Thyroid gland (tissue), 4 donors: ENCODE results near the gene SLC25A46. TPM values are rescaled to one million over a fixed set of nuclear protein-coding genes. Genes with fewer than 3 reads are reported as not detected.
"Not testable (repeated sequence)": the region's sequence is repeated elsewhere in the genome, so short reads cannot be mapped to it uniquely, and the experiment has no call there.

Source experiments
- DNase-seq, 2 donors: peaks; one replicate each; pipeline ENCODE4 v3.0.0-alpha.2; 2019
- H3K27ac ChIP-seq, 3 donors: fragments of 200-600 bp; sonication (generic); 1 replicate in 2 of 3; 2 replicates in 1 of 3; pipeline ENCODE4 v1.5.1; 2016 to 2019; ENCODE audit warnings: mild to moderate bottlenecking in 1 of 3, moderate library complexity in 1 of 3
- H3K27me3 ChIP-seq: fragments of 200-600 bp; sonication (generic); one replicate; pipeline ENCODE4 v1.5.1; 2019
- H3K36me3 ChIP-seq, 2 donors: fragments of 200-600 bp; sonication (generic); one replicate each; pipeline ENCODE4 v1.5.1; 2016 to 2019
- H3K4me1 ChIP-seq, 2 donors: fragments of 200-600 bp; sonication (generic); one replicate each; pipeline ENCODE4 v1.5.1; 2017 to 2019
- H3K4me3 ChIP-seq, 3 donors: fragments of 200-600 bp; sonication (generic); replicated peaks in 1 of 3; 1 replicate in 2 of 3; 2 replicates in 1 of 3; pipeline ENCODE4 v1.5.1; 2016; ENCODE audit warnings: mild to moderate bottlenecking in 1 of 3
- H3K9me3 ChIP-seq: fragments of 200-600 bp; sonication (generic); one replicate; pipeline ENCODE4 v1.5.1; 2017
- CTCF ChIP-seq, 6 experiments: fragments of 200-600 bp in 3 of 6; fragments of 450-650 bp in 3 of 6; sonication (generic) in 3 of 6; IDR thresholded peaks; one replicate each; pipeline ENCODE4 v1.5.1; 2016 to 2019; ENCODE audit warnings: antibody characterized with exemption in 6 of 6, mild to moderate bottlenecking in 2 of 6, inconsistent platforms in 1 of 6, moderate library complexity in 1 of 6
- POLR2A ChIP-seq, 2 donors: fragments of 450-650 bp; IDR thresholded peaks; one replicate each; pipeline ENCODE4 v1.6.1; 2017; ENCODE audit warnings: antibody characterized with exemption in 2 of 2, mild to moderate bottlenecking in 2 of 2, moderate library complexity in 1 of 2
- WGBS, 2 donors: methylation state at CpG; one replicate each; pipeline ENCODE4 v1.1.5; 2017; 5-methylcytosine and 5-hydroxymethylcytosine counted together
- intact Hi-C: fragments of 100-400 bp; cut with DNase I; formaldehyde crosslinking; loops from one replicate; pipeline ENCODE4 v1.15.1; 2023
- total RNA-seq, 4 donors: library from RNA; depleted of rRNA; stranded (reverse); fragments of >200 nt; gene quantifications; one replicate each; pipeline ENCODE4 v1.2.3, GENCODE V29; 2016

Gene SLC25A46
- 10 to 100 TPM; 64.1 to 79.6 (median 66.8) TPM for total RNA-seq

GRCh38 chr5:110738812-110739651 lies at the start of gene SLC25A46:
Gene SLC25A46 (plus strand): TSS chr5:110739007. CDS start chr5:110739120, 113 bp downstream.
- peaks cover 4 to 9% of the 10 kb centered on the region in 2 donors for H3K4me1 ChIP-seq
- 1% methylated on average over 41 to 47 of the region's 62 CpGs for WGBS, 2 donors
- intact Hi-C loops = no loop called here
- TF ChIP-seq POLR2A (IDR thresholded peaks at IDR 0.05) (peak in 1 of 2 donors; percentile 69), CTCF (IDR thresholded peaks at IDR 0.05) (no peak)
- peak within 1 kb of the TSS; percentile 44 to 76 (median 50) for H3K27ac ChIP-seq
- no peaks in the 10 kb centered on the region for H3K9me3 ChIP-seq
- peak; percentile 83 to 86 for DNase-seq
- H3K27me3 ChIP-seq = no peaks in the 10 kb centered on the region
- peak within 1 kb of the TSS; percentile 77 to 100 (median 92) for H3K4me3 ChIP-seq
- no peaks in the 10 kb centered on the region for H3K36me3 ChIP-seq

GRCh38 chr5:110690587-110690986 lies 48.2 kb upstream of the SLC25A46 start:
- H3K9me3 ChIP-seq, H3K27me3 ChIP-seq, H3K36me3 ChIP-seq, intact Hi-C loops, H3K27ac ChIP-seq, H3K4me1 ChIP-seq, H3K4me3 ChIP-seq, DNase-seq: not testable (repeated sequence)
- 89 to 96% methylated on average over 1 of the region's 1 CpG for WGBS, 2 donors

GRCh38 chr5:110692669-110693068 lies 46.1 kb upstream of the SLC25A46 start:
- H3K36me3 ChIP-seq, intact Hi-C loops, DNase-seq: not testable (repeated sequence)

GRCh38 chr5:110702300-110702699 lies 36.5 kb upstream of the SLC25A46 start:
- Histone ChIP-seq H3K27me3 (no peaks in the 10 kb centered on the region), H3K4me3 (no peak overlapping the region), H3K27ac (no peak overlapping the region), H3K36me3 (no peaks in the 10 kb centered on the region), H3K4me1 (peaks cover 7% of the 10 kb centered on the region in 2 donors), H3K9me3 (no peaks in the 10 kb centered on the region)
- DNase-seq = no peak
- no peak for TF ChIP-seq CTCF (IDR thresholded peaks at IDR 0.05)
- TF ChIP-seq POLR2A (IDR thresholded peaks at IDR 0.05) = no peak
- WGBS, 2 donors = 68 to 78% methylated on average over 1 of the region's 1 CpG
- intact Hi-C loops = no loop called here

More at GRCh38 chr5:110692669-110693068, 46.1 kb upstream of the SLC25A46 start:
- not testable (repeated sequence) for H3K9me3 ChIP-seq, H3K27ac ChIP-seq, H3K4me1 ChIP-seq, H3K4me3 ChIP-seq, H3K27me3 ChIP-seq
- WGBS, 2 donors = 40 to 67% methylated on average over 4 to 5 of the region's 5 CpGs

- Histone ChIP-seq H3K27me3 (no peaks in the 10 kb centered on the region), H3K27ac (no peak overlapping the region), H3K4me1 (peaks cover 7% of the 10 kb centered on the region in 2 donors), H3K36me3 (no peaks in the 10 kb centered on the region), H3K4me3 (no peak overlapping the region), H3K9me3 (no peaks in the 10 kb centered on the region)
- intact Hi-C loops = no loop called here
- DNase-seq = no peak
- WGBS, 2 donors = 59 to 76% methylated on average over 3 of the region's 3 CpGs
- TF ChIP-seq CTCF (IDR thresholded peaks at IDR 0.05) = no peak
- TF ChIP-seq POLR2A (IDR thresholded peaks at IDR 0.05) = no peak
Observed at GRCh38 chr5:110702704-110703103, 36.1 kb upstream of the SLC25A46 start.

GRCh38 chr5:110703481-110703880 lies 35.3 kb upstream of the SLC25A46 start:
- TF ChIP-seq POLR2A (IDR thresholded peaks at IDR 0.05) (no peak), CTCF (IDR thresholded peaks at IDR 0.05) (no peak)
- H3K4me3 ChIP-seq = no peak overlapping the region
- 63 to 72% methylated on average over 2 of the region's 2 CpGs for WGBS, 2 donors
- H3K9me3 ChIP-seq = no peaks in the 10 kb centered on the region
- DNase-seq = no peak
- H3K27ac ChIP-seq = no peak overlapping the region
- peaks cover 7% of the 10 kb centered on the region in 2 donors for H3K4me1 ChIP-seq
- H3K36me3 ChIP-seq = no peaks in the 10 kb centered on the region
- H3K27me3 ChIP-seq = no peaks in the 10 kb centered on the region
- intact Hi-C loops = no loop called here
